HG03460 (cell line): Measurements from ENCODE around the gene PNMA1.

Experiments
- ATAC-seq: cut with Tn5 transposase; IDR thresholded peaks from one replicate; pipeline ENCODE4 v1.9.1; 2021; ENCODE audit not compliant: unreplicated experiment

PNMA1 gene

GRCh38 chr14:73751157-73751691, 37.0 kb upstream of the PNMA1 start:
- no peak for ATAC-seq

- ATAC-seq = no peak
Observed at GRCh38 chr14:73750531-73750901, 36.3 kb upstream of the PNMA1 start.

- ATAC-seq = no peak
Observed at GRCh38 chr14:73749706-73750530, 35.7 kb upstream of the PNMA1 start.

DNA sequence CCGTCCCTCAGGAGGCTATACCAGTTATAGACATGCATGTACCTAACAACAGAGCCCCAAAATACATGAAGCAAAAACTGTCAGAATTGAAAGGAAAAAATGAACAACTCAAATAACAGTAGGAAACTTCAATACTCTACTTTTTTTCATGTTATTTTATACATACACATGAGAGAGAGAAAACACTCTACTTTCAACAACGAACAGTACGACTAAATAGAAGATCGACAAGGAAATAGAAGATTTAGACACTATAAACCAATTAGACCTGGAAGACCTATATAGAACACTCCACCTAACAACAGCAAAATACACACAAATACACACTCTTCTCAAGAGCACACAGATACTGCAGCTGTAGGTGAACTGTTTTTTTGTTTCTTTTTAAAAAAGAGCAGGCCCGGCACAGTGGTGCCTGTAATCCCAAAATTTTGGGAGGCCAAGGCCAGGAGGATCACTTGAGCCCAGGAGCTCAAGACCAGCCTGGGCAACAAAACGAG, 34.7 kb upstream of the PNMA1 start:
- ATAC-seq = no peak

GRCh38 chr14:73747379-73748211, 33.4 kb upstream of the PNMA1 start:
- no peak for ATAC-seq

GRCh38 chr14:73746520-73747378, 32.6 kb upstream of the PNMA1 start:
- ATAC-seq = no peak

- ATAC-seq = no peak
Observed at GRCh38 chr14:73745571-73746519, 31.7 kb upstream of the PNMA1 start.

DNA sequence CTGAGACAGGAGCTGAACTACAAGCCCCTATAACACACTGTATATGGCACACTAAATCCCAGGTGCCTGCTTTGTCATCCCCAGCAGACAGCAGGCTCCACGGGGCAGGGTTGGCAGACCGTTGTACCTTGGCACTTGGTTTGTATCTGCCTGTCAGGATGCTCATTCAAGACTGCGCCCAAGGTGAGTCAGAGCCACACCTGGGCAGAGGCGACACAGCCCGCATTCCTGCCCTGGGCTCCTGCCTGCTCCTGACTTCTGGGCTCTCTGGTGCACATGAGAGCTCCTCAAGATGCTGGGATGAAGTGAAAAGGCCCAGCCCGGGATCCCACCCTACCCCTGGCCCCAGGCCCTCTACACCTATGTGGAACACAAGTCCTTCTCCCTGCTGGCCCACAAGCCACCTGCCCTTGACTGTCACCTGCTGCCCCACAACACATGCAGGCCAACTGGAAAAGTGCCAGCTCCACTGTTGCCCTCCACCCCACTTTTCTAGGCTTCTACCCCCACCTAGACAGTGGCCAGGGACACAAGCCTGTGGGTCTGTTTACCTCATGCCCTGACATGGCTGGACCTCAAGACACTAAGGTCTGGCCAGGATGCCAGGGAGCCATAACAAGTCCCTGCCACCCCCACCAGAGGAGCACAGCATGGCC, 30.8 kb upstream of the PNMA1 start:
- ATAC-seq = no peak

GRCh38 chr14:73744175-73744867, 30.1 kb upstream of the PNMA1 start:
- ATAC-seq = no peak

DNA sequence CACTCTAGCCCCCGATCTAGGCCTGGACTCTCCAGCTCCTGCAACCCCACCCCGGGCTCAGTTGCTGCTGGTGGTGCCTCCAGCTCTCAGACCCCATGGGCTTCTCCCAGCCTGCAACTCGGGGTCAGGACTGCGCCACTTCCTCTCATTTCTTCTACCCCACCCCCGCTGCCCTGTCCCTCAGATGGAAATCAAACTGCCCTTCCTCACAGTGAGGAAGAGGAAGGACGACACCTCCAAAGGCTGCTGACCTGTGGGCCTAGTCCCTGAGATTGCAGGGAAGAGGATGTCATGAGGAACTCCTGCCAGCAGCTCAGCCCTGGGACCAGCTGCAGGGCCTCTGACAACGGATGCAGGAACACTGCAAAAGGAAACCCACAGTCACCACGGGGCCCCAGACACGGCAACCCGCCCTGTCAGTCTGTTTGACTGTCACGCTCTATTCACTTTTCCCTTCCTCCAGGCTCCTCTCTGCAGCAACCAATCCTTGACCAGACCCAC, 29.3 kb upstream of the PNMA1 start:
- peak; percentile 57 for ATAC-seq

- ATAC-seq = no peak
Observed at GRCh38 chr14:73742520-73743238, 28.5 kb upstream of the PNMA1 start.

- no peak for ATAC-seq
Observed at GRCh38 chr14:73741876-73742519, 27.8 kb upstream of the PNMA1 start.

DNA sequence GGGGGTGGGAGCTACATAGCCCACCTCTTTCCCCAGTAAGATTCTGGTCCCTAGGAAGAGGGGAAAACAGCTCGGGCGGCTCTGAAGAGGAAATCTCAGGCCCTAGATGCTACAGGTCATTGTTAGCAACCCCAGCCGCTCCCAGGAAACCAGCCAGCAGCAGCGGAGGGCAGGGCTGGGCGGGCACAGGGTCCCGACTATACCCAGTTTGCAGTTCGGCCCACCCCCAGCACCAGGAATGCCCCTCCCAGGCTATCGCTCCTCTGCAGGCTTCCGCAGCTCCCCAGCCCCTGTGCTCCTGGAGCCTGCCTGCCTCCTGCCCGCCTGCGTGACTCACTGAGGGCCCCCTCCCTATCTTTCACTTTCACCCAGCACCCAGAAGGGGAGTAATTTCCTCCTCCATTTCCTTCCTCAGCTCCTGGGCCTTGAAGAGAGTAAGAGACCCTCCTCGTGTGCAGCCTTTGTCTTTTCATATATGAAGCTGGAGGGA, 27.2 kb upstream of the PNMA1 start:
- peak; percentile 45 for ATAC-seq

- no peak for ATAC-seq
Observed at GRCh38 chr14:73740618-73741326, 26.6 kb upstream of the PNMA1 start.

GRCh38 chr14:73739899-73740617, 25.9 kb upstream of the PNMA1 start:
- no peak for ATAC-seq
